Measurements from ENCODE around the gene C1orf50.
"Not testable (repeated sequence)": the region's sequence is repeated elsewhere in the genome, so short reads cannot be mapped to it uniquely, and the experiment has no call there.

The C1orf50 gene

DNA sequence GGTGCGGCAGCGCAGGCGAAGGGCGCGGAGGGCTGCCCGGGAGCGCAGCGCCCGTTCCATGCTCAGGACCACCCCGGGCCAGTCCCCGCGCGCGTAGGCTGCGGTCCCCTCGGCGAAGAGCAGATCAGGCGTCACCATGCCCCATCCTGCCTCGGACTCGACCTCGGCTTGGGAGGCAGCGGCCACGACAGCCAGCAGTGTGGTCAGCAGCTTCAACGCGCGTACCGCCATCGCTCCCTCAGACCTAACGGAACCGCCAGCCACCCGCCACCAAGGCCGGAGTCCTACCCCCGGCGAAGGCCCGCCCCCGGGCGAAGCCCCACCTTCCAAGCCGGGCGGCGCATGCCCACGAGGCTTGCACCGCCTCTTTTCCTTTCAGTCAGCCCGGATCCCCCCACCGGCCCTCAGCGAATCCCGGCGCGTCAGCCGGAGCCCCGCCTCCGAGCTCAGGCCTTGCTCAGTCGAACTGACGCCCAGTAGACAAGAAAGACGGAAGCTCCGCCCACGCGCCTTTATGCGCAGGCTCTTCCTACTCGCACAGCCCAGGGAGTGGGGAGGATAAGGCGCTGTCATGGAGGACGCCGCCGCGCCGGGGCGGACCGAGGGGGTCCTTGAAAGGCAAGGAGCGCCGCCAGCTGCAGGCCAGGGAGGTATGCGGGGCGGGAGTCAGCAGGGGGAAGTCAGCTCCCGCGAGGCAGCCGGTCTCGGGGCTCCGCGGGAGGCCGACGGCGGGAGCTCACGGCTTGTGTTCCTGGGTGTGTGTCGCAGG, at the start of gene C1orf50, which contains the start of gene P3H1:
Gene C1orf50, plus strand, starts transcription at position 509 of the 769 bp plus-strand sequence. Its CDS starts 63 bp downstream, at position 572.
Gene P3H1, minus strand, starts transcription at position 288 of the 769 bp plus-strand sequence. Its CDS starts 57 bp downstream, at position 231.
- DNase-seq, result peak; percentile 100

GRCh38 chr1:42720868-42721267, 46.2 kb upstream of the C1orf50 start:
- no peak for DNase-seq

GRCh38 chr1:42721926-42722325, 45.1 kb upstream of the C1orf50 start:
- no peak for DNase-seq

DNA sequence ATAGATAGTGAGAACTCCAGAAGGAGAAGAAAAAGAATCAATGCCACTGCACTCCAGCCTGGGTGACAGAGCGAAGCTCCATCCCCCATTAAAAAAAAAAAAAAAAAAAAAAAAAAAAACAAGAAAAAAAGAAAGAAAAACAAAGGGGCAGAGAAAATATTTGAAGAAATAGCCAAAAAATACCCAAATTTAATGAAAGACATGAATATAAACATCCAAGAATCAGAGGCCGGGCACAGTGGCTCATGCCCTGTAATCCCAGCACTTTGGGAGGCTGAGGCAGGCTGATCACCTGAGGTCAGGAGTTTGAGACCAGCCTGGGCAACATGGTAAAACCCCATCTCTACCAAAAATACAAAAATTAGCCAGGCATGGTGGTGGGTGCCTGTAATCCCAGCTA, 44.6 kb upstream of the C1orf50 start:
- not testable (repeated sequence) for DNase-seq

GRCh38 chr1:42723511-42723910, 43.5 kb upstream of the C1orf50 start:
- DNase-seq, result no peak

GRCh38 chr1:42725820-42726219, 41.2 kb upstream of the C1orf50 start:
- not testable (repeated sequence) for DNase-seq

- peak; percentile 24 for DNase-seq
Measured at GRCh38 chr1:42730002-42730401, 37.0 kb upstream of the C1orf50 start.

DNA sequence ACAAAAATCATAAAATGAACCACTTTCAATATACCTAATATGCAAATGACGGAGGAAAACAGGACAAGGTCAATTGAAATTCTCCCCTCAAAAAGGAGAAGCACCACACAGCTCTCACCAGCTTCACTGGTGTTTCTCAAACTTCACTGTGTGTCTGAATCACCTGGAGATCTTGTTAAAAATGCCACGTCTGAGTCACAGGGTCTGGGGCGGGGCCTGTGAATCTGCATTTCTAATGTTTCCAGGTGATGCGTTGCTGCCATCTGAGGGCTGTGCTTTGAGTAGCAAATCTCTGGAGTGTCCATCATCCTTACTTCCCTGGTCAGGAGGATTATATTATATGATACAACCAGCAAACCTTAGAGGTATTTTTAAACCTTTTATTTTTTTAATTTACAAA, 36.1 kb upstream of the C1orf50 start:
- DNase-seq, result peak; percentile 40

DNA sequence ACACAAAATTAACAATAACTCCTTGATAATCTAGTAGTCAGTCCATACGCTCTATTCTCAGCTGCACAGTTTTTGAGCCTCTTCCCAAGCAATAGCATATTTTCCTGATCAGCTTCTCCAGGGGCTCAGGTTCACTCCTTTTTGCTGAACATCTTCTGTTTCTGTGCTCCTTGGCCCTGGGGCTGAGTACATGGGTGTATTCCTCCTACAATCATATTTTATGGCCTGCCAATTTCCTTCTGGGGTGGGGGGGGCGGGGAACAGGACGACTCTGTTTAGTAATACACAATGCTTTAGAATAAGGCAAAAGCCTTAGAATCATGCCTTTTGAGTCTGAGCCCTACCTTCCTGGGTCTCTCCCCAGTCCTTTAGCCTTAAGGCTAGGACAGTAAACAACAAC, 35.5 kb upstream of the C1orf50 start:
- no peak for DNase-seq

DNA sequence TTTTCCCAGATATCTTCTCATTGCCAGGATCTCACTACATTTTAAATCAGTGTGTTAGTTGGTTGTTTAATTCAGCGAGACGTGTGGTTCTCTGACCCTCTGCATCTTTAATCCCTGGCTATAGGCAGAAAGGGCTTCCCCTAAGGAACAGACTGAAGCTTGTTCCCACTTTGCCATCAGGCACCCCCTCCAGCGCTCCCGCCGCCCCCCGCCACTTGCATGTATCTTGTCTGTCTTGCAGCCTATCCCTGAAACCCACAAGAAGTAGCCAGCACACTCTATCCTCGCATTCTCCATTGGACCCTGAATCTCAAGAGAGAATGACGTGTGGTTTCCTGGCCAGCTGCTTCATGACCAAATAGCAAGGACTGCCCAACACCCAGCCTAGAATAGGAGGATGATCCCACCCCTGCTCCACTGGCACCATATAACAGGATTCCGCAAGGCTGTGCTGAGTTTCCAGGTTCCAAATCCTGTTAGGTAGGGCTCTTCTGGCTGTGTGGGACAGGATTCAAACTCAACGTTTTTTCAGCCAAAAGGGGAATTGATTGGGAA, 34.8 kb upstream of the C1orf50 start:
- no peak for DNase-seq

DNA sequence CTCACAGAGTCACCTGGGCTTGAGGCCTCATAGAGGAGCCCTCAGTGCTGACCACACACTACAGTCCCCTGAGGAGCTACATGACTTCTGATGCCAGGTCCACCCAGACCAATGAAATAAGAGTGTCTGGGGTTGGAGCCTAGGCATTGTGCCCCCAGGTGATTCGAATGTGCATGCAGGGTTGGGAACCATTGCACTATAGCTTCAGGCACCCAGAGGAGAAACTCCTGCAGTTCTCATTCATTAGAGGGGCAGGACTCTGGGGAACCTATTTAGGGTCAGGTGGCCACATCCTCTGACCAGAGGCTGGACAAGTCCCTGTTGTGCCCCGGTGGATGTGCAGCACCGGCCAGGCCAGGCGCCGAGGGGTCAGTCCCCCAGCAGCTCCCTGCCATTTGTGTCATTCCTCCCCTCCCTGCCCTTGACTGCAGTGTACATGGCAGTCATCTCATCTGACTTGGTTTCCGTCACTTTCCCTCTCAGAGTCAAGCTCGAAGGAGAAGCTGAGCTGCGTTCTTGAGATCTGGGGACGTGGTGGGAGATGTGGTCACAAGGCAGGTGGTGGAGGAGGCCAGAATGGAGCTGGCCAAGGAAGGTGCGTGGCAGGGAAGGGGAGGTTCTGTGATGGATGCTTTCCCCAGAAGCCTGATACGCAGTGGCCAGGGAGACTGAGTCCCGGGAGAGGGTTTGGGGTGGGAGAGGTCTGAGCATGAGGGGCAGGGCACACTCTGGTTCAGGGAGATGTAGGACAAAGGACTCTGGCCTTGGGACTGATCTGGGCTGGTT, 33.4 kb upstream of the C1orf50 start:
- DNase-seq, result no peak

DNA sequence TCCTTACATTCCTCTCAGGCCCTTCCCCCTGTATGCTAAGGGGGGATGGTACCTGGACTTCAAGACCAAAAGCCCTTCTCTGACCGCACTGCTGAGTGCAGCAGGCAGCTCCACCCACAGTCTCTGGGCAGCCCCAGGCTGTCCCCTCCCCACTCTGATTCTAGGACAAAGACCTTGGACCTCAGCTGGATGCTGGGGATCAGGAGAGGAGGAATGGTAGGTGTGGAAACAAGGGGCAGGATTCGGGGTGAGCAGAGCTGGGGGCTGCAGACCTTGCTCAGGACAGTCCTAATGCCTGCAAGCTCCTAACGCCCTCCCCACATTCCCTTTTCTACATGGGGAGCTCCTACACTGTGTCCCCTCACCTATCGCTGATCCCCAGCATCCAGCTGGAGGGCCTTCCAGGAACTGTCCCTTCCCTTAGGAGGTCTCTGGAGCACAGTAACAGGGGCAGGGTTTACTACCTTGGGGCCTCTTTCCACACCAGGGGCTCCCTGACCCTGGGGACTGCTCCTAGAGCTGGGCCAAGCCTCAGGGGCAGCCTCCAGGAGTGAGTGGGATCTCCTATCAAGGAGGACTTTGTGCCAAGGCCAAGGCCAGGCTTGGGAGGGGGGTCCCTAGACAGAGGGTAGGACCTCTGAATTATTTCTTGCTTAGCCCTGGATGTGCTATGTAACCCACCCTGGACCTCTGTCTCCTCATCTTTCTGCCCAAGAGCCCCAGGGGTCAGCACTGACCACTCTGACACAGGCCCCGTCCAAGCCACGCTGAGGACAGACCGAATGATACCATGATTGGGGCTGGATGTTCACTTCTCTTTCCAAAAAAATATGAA, 32.6 kb upstream of the C1orf50 start:
- DNase-seq, result no peak

DNA sequence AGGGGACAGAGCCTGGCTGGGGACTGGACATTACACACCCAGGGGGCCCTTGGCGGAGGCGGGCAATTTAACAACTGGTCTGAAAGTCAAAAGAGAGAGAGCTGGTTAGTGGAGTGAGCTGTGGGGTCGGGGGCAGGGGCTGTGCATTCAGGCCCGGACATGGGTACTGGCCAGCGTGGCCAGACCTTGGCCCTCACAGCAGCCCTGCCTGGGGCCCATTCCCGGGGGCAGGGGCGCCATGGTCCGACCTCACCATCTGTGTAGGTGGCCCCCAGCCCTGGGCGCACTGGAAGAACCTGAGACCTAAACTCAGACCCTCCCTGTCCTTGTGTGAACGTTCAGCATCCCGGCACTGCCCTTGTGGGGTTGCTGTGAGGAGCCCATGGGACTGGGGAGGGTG, 32.0 kb upstream of the C1orf50 start:
- no peak for DNase-seq

- DNase-seq, result no peak
Measured at GRCh38 chr1:42735477-42736105, 31.5 kb upstream of the C1orf50 start.

DNA sequence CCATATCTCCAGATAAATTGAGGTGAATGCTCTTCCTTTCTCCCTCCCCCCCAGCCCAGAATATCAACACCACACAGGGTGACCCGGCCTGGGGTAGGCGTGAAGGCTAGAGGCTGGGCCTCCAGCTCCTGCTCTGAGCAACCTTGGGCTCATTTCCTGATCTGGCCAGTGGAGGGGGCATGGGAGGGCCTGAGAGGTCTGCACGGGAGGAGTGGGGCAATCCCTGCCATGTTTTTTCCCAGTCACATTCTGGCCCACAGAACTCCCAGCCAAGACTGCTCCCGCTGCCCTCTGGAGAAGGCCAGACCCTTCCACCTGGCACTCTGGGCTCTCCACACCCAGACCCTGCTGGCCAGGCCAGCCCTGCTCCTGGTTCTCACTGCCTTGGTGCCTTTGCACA, 30.9 kb upstream of the C1orf50 start:
- DNase-seq, result peak; percentile 66

GRCh38 chr1:42736571-42737200, 30.4 kb upstream of the C1orf50 start:
- DNase-seq, result no peak

DNA sequence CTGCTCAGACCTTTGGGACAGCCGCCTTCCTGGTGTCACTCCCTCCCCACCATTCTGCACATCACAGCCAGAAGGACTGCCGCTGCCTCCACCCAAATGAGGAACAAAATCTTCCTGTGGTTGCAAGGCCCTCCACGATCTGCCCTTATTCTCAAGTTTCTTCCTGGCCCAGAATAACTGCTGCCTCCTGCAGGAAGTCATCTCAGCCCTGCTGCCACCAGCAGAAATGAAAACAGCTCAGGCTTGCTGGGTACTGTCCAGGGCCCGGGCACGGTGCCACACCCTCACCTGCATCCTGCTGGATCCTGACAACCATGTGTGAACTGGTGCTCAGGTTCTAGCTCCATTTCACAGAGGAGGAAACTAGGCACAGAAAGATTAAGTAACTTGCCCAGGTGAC, 29.8 kb upstream of the C1orf50 start:
- peak; percentile 84 for DNase-seq

DNA sequence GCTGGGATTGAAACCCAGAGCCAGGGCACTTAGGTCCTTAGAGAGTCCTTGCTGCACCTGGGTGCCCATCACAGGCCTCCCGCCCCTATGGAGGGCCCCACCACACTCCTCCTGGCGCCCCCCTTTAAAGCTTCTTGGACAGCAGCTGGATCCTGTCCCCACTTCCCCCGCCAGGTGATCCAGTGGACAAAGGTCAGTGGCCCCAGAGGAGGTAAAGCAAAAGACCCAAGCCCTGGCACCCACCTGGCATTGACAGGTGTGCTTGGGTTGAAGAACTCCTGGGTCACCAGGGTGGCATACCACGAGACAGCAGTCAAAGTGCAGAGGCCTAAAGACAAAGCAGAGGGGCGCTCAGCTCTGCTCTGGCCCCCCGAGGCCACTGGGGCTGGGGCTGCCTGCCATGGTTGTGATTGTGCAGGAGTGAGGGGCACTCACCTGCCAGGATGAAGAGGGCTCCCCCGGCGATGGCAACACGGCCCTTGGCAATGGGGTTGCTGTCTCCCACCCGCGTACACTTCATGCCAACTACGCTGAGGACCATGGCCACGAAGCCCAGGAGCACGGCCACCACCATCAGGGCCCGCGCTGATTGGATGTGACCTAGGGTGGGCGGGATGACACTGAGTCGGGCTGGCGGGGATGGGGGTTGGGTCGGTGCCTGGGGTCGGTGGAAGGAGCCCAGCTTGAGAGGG, 28.9 kb upstream of the C1orf50 start:
- DNase-seq, result no peak

- DNase-seq, result no peak
Measured at GRCh38 chr1:42738678-42739226, 28.3 kb upstream of the C1orf50 start.

GRCh38 chr1:42739753-42740700, 27.0 kb upstream of the C1orf50 start, which contains the start of gene CLDN19:
Gene CLDN19, minus strand, starts transcription at chr1:42740236. Its CDS starts 173 bp downstream, at chr1:42740063.
- no peak for DNase-seq
